ENCODE data around the gene PAXX.

GRCh38 chr9:137039611-137040366, 47.6 kb downstream of the PAXX start:
- TF ChIP-seq CTCF (IDR thresholded peaks at IDR 0.05) (no peak), POLR2A (IDR thresholded peaks at IDR 0.05) (no peak)

Measured in uterus (tissue), 2 donors.